Measurements from ENCODE around the gene FBXO36.
"Not testable (repeated sequence)": the region's sequence is repeated elsewhere in the genome, so short reads cannot be mapped to it uniquely, and the experiment has no call there.

The FBXO36 gene, protein sequence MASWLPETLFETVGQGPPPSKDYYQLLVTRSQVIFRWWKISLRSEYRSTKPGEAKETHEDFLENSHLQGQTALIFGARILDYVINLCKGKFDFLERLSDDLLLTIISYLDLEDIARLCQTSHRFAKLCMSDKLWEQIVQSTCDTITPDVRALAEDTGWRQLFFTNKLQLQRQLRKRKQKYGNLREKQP

DNA sequence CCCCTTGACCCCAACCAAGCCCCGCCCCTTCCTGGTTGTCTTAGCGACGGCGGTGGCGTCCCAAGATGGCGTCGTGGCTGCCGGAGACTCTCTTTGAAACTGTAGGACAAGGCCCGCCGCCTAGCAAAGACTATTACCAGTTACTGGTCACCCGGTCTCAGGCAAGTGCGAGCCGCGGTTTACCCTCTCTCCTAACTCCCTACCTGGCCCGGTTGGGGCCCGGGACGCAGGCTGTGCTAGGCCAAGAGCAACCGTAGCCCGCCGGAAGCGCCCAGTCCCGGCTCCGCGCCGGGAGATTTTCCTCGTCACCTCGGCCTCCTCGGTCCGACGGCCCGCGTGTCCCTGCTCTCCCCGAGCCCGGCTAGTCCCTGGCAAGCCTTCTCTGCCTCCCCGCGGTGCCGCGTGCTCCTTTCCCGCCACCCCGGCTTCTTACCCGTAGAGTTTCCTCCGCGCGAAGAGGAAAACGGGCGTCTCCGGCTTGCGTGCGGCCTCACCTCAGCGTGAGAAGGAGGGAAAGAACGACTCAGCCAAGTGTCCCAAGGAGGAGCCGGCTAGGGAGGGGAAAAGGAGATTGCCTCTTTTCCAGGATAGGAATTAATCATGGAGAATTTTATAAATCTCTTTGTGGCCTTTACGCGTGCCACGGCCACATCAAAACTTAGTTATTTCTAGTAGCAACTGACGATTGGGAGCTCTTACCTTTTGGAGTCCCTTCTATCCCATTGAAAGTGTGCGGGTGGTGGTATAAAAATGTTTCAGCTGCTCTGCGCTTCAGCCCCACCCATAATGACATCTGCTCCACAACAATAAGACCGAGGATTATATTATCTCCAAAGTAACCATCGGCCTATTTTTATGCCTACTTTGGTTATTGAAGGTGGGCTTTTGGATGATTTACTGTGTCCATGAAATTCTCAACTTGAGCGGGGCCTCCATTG, at the start of gene FBXO36:
Gene FBXO36 (plus strand): TSS at position 55 of the 938 bp plus-strand sequence. CDS start 11 bp downstream, at position 66.
- peak; percentile 88 for DNase-seq

DNA sequence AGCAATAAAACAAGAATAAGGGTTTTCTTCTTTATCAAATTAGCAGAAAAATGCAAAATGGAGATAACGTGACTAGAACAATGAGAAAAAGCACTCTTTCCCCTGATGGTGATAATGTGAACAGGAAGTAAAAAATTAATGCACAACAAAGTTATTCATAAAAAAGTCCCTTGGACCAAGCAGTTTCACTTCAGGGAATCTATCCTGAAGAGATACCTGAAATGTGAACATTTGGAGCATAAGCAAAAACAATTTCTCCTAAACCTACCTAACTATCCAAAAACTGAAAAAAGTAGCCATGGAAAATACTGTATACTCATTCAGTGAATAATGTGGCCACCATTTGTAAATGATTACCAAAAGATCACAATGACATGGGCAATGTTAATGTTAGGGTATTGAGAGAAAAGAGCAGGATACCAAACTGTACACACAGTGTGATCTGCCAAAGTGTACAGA, 49.2 kb upstream of the FBXO36 start:
- DNase-seq, result no peak

DNA sequence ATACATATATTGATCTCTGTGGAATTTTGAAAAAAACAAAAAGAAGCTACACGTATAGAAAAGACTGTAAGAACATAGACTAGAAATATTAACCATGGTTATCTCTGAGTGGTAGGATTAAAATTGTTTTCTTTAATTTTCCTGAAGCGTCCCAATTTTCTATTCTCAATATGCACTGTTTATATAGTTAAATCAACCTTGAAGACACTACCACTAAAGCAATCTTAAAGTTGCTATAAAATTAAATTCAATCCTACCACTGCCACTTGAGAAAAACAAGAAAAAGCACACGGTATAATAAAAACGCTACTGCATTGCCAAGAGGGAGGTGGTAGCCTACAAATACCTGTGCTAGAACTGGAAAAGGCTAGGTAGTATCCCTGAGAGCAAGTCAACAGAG, 47.7 kb upstream of the FBXO36 start:
- DNase-seq, result no peak

DNA sequence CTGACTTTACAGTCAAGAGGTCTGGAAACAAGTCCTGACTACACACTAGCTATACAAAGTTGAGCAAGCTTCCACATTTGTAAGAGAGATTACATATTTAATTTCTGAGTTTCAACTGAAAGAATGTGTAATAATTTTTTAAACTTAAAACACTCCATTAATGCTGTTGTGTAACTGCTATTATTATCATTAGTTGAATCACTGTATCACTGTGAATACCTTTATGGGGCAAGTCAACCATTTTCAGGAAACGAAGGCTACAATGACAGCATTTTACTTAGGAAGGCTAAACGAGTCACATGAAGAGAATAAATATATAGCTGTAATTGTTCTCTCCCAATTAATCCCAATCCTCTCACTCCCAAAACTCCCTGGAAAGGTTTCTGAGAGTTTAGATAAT, 46.8 kb upstream of the FBXO36 start:
- DNase-seq, result no peak

DNA sequence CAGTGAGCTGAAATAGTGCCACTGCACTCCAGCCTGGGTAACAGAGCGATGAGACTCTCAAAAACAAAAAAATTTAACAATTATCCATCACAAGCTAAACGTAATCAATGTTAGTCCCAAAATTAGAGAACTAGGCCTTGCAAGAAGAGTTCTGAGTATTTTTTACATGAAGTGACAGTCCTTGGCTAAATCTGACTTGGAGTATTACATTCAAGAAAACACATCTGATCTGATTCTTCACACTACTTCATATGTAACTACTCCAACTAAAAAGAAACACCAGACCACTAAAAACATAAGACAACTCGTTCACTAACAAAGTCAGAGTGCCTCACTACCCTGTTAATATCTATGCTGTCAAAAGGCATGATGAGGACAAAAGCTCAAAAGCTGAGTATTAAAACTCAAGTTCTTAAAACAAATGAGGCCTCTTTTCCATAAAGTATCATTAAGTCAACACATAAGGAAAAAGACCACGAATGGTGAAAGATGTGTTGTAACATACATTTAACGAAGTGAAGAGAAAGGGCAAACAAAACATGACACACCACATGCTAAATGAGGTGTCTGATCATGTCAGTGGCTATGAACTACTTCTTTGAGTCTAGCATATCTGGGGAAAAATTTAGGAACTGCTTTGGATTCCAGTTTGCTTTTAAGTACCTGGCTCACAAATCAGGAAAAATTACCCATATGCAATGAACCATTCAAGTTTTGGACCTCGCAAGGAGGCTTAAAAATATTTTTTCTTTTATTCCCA, 42.9 kb upstream of the FBXO36 start:
- no peak for DNase-seq

DNA sequence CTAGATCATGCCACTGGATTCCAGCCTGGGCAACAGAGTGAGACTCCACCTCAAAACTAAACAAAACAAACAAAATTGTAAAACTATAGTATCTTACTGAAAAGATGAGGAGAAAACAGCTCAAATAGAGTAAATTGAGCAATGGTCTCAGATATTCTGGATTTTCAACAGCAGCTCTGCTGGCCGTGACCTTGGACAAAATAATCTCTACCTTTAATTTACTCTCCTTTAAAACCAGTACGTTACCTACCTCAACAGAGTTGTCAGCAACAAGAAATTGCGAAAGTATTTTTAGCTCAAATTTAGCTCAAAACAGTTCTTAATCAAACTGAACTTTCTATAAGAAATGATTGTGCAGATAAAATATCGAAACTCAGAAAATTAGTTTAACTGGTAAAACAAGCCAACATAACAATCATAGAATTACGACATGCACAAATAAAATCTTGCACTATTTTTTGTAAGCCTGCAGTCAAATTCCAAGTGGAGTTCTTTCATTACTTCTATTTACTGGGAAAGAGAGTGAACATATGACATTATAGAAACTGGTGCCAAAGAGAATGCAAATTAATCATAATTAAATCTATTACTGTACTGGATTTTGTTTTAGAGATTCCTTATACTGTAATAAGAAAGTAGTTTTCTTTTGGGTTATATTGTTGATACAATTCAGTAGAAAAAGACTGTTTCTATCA, 41.3 kb upstream of the FBXO36 start:
- no peak for DNase-seq

DNA sequence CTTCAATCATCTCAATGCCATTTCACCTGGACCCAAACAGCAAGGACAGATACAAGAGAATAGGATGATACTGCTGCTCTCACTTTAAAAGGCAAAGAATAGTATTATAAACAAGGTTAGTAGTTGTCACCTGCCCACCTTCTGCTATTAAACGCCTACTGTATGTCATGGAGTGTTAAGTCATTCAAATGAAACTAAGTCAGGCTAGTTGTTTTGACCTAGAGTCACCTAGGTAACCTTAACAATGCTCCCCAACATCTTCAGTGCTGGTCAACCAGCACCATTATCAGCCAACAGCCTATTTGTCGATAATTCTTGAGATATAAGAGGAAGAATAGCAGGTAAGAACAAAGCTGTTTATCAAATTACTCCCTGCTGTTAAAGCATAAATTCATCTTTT, 39.7 kb upstream of the FBXO36 start:
- no peak for DNase-seq

DNA sequence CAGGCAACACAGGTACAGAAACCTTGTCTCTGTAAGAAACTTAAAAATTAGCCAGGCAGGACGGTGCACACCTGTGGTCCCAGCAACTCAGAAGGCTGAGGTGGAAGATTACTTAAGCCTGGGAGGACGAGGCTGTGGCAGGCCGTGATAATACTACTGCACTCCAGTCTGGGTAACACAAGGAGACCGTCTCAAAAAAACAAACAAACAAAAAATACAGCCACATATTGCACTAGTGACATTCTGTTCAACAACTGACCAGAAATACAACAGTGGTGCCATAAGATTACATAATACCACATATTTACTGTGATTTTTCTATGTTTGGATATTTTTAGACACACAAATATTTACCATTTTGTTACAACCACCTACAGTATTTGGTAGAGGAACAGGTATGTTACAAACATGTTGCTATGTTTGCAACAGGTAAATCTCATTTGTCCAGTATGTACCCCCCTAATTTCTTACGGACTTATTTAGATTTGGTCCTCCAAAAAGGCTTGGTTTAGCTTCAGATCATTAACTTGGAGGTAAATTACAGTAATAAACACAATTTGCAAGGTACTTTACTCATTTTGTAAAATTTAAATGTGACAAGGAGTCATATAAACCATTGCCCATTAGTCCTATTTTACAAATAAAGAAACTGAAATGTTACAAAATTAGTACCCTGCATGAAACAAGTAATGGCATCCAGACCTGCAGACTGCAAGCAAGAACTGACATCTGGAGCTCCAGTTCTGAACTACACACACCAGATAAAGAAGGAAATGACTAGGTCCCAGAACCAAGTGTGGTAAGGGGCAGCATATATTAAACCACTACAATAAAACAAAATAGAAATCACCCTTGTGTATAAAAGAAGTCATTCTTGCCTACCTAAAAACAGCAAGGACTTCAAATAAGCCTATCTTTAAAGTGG, 37.3 kb upstream of the FBXO36 start:
- no peak for DNase-seq

DNA sequence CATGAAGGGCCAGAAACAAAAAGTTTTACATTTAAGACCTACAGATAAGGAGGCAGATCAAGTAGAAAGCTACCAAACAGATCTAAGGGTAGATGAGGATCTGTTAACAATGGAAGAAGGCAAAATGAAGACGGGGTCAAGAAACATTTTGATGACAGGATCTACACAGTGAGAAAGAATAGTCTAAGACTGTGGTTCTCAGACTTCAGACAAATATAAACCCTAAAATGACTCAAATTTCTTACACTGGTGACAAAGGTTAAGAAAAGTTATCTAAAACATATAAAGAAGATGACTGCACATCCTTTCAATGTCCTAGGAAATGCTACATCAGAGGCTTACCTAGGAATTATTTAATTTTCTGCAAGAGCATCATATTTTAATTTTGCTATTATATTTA, 34.9 kb upstream of the FBXO36 start:
- DNase-seq, result no peak

DNA sequence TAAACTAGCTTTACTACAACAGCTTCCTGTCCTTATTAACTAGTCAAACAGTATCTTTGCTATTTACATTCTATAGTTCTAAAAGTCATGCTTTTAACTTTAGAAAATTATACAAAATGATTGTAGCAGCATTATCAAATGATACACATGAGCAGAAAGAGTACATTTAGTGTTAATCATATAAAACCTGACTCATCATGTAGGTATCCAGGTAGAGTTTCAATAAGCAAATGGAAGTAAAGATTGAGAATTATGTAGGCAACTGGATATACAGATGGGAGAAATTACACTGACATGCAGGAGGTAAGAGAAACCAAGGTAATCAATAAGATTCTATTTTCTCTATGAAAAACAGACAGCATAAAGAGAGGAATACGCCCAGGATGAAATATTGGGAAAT, 34.3 kb upstream of the FBXO36 start:
- DNase-seq, result no peak

DNA sequence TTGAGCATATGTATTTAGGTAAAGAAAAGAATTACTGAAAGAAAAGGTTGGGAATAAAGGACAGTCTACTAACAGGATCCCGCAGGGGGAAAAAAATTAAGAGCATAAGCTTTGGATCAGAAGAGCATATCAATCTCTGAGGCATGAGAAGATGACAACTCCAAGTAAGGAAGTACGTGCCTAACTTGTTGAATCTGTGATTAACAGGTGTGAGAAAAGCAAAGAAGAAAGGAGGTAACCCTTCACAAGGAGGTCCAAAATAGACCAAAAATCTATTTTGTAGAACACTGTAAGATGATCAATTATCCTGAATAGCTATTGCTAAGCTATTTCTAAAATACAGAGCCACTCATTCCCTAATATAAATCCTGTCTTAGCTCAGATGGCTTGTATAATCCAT, 33.3 kb upstream of the FBXO36 start:
- DNase-seq, result no peak

DNA sequence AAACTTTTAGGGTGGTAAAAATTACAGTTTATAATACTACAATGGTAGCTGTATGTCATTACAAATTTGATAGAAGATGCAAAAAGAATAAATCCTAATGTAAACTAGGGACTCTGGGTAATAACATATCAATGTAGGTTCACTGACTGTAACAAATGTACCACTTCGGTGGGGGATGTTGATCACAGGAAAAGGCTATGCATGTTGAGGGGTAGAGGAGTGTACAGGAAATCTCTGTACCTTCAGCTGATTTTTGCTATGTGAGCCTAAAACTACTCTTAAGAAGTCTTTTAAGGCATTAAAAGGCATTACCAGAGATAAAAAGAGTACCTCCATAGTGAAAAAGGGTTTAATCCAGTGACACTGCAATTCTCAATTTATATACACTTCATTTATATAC, 25.4 kb upstream of the FBXO36 start:
- no peak for DNase-seq

DNA sequence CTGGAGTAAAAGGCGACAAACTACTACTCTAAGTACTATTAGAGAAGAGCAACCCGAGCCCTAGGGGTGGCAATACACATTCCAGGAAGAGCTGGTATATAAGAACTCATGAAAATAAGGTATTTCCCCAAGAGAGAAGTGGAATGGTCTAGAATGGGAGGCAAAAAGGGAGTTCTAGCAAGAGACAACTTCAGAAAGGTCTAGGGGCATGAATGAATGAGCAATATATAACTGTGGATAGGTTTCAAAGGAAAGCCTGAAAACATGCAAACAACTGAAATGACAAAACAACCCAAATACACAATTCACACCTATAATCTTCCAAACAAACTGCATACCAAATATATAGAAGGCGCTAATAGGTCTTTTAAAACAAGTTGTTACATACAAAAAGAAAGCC, 22.7 kb upstream of the FBXO36 start:
- DNase-seq, result no peak

DNA sequence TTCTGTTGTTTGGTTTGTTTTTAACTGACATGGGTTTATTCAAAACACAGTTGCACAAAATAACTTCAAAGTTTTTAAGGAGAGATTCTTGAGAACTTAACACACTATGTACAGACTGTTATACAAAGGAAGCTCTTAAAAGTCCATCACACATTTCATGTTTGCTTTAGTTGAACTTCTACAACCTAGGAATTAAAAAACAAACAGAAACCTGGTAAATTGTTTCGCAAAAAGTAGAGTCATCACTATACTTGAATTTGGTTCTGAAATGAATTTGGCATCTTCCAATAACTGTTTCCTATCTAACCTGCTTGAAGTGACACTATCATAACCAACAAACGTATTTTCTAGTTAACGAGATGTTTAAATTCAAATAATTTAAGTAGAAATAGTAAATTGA, 22.3 kb upstream of the FBXO36 start:
- DNase-seq, result no peak

DNA sequence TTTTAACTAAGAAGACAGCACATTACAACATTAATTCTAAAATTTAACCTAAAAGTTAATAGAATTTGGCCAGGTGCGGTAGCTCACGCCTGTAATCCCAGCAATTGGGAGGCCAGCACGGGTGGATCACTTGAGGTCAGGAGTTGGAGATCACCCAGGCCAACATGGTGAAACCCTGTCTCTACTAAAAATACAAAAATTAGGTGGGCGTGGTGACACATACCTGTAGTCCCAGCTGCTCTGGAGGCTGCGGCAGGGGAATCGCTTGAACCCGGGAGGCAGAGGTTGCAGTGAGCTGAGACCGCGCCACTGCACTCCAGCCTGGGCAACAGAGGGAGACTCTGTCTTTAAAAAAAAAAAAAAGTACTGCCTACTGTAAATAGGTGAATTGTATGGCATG, 21.8 kb upstream of the FBXO36 start:
- not testable (repeated sequence) for DNase-seq

DNA sequence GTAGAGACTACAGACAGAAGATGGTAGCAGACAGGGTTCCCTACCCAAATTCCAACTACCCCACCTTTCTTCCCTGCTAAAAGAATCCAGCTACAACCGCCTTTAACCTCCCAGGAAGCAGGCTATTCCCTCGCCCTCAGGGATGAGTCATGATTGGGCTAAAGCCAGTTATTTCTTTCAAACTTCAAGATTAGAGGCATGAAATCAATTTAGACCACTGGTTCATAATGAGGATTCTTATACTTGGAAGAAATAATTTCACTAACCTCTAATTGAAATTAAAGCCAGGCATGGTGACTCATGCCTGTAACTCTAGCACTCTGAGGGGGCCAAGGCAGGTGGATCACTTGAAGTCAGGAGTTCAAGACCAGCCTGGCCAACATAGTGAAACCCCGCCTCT, 20.5 kb upstream of the FBXO36 start:
- no peak for DNase-seq

DNA sequence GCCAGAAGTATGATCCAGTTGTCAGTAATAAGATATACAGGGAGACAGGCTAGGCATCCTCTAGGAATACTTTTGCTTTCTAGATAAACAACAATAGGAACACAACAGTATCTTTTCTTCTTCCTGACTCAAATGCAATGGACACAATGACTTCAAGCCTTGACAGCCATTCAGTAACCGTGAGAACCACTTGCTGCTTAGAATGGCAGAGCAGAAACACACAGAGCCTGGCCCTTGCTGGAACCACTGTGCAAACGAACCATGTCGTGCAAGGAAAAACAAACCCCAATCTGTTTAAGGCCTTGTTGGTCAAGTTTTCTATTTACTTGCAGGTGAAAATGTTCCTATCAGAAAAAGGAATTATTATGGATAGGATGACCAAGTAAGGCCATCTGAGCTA, 19.3 kb upstream of the FBXO36 start:
- no peak for DNase-seq

DNA sequence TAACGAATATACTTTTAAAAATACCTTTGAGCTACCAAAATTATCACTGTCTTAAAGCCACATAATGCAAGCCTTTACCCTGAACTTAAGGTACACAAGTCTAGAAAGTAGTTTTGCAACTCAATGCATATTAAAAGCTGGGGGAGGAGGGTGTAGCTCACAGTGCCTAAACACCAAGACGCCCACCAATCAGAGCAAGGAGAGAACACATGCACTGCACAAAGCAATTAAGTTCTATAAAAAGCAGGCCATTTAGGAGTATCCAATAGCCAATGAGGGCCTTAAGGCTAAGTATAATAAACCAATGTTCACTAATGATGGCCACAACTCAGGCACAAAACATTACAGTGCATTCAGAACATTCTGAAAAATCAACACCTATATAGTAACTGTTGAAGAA, 16.7 kb upstream of the FBXO36 start:
- DNase-seq, result no peak

DNA sequence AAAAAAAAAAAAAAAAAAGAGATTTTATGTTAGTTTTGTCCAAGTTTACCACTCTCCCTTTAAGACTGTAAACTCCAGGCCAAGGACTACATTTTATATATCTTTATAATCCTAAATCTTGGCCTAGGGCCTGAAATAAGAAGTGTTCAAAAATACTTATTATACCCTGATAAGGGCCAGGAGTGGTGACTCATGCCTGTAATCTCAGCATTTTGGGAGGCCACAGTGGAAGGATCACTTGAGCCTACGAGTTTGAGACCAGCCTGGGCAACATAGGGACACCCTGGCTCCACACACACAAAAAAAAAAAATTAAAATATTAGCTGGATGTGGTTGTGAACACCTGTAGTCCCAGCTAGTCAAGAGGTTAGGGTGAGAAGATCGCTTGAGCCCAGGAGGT, 13.2 kb upstream of the FBXO36 start:
- no peak for DNase-seq

DNA sequence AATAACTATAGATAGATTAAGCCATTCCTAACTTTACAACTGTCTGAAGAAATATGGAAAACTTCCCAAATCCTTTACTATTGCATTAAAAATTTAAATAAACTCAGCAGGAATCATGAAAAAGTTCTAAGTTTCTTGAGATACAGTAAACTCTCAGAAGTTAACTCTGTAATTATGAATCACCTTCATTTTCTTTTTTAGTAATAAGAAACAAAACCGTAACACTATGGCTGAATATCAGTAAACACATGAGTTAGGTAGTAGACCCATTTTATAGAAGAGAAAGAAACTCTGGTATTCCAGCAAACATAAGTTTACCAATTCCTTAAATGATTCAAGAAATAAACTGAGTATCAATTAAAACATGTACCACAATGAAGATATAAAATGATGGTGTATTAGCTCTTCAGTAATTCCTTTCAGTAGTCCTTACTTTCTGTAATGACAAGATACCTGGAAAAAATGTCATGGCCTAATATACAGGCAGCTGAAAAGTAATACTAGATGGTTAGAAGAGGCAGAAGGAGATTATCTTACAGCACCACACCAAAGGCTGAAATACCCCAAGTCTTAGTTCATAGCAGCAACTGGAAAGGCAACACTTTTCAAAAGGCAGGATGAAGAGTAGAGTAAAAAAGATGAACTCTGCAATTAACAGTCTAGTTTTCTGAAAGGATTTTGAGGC, 12.0 kb upstream of the FBXO36 start:
- no peak for DNase-seq

DNA sequence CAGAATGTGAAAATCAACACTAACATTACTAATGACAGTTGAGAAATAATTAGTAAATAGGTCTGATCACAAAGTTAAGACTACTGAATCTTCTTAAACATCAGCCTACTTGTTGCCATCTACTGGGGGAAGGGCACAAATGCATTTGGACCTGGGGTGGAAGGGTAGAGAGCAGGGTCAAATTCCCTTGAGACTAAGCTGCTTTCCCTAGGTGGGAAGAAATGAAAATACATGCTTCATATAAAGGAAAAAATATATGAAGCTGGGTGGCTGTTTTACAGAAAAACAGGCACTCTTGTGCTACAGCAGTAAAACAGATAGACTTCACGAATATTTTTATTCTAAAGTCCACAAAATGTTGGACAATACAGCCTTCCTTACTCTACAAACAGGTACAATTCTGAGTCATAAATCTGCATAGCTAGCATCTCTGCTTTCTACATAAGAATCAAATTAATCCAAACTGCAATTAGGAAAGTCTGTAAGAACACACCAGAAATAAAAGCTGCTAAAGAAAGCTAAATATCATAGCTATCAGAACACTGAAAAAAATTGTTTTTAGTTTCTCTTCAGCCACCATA, 11.4 kb upstream of the FBXO36 start:
- peak; percentile 4 for DNase-seq
